ENCODE data around the gene TTC31.

GRCh38 chr2:74533464-74533863, 50.6 kb downstream of the TTC31 start:
- TF ChIP-seq CTCF (IDR thresholded peaks at IDR 0.05; ENCODE audit: low read depth, low read length) (no peak), EZH2phosphoT487 (IDR thresholded peaks at IDR 0.05; ENCODE audit: low read depth) (no peak)

Measured in OCI-LY3 (cell line).